GM12878 (cell line): ENCODE measurements around the gene RXFP1. TPM values are rescaled to one million over a fixed set of nuclear protein-coding genes. Genes with fewer than 3 reads are reported as not detected.

ENCODE experiments used
- E4F1 ChIP-seq: fragments of 450-650 bp; IDR thresholded peaks from 2 replicates; pipeline ENCODE4 v1.6.1; 2018; ENCODE audit warnings: borderline replicate concordance, mild to moderate bottlenecking; ENCODE audit not compliant: partially characterized antibody
- GABPA ChIP-seq: IDR thresholded peaks from 2 replicates; pipeline ENCODE4 v1.6.1; 2014; ENCODE audit warnings: antibody characterized with exemption, low read depth, mild to moderate bottlenecking, inconsistent platforms
- IRF3 ChIP-seq: fragments of 450-650 bp; IDR thresholded peaks from 2 replicates; pipeline ENCODE4 v1.6.1; 2014; ENCODE audit warnings: mild to moderate bottlenecking
- IRF4 ChIP-seq: IDR thresholded peaks from 2 replicates; pipeline ENCODE4 v1.6.1; 2011; ENCODE audit warnings: low read depth, low read length
- MEF2B ChIP-seq: fragments of 450-650 bp; IDR thresholded peaks from 2 replicates; pipeline ENCODE4 v1.6.1; 2018; ENCODE audit warnings: mild to moderate bottlenecking, moderate library complexity; ENCODE audit not compliant: partially characterized antibody, poor library complexity, severe bottlenecking
- MXI1 ChIP-seq: fragments of 150-350 bp; IDR thresholded peaks from 2 replicates; pipeline ENCODE4 v1.6.1; 2011; ENCODE audit warnings: low read depth, mild to moderate bottlenecking, inconsistent platforms, low read length, improper control_type of control experiment
- NBN ChIP-seq: fragments of 450-650 bp; IDR thresholded peaks from 2 replicates; pipeline ENCODE4 v1.6.1; 2016
- NRF1 ChIP-seq: conservative IDR thresholded peaks from 2 replicates; pipeline ENCODE4 v1.6.1; 2011; ENCODE audit warnings: mild to moderate bottlenecking, low read depth, low read length, improper control_type of control experiment
- RAD51 ChIP-seq: fragments of 450-650 bp; IDR thresholded peaks from 2 replicates; pipeline ENCODE4 v1.6.1; 2016; ENCODE audit warnings: moderate library complexity, mild to moderate bottlenecking, inconsistent platforms
- RELA ChIP-seq: fragments of 450-650 bp; IDR thresholded peaks from 2 replicates; pipeline ENCODE4 v1.8.0; 2014; ENCODE audit warnings: borderline replicate concordance; ENCODE audit not compliant: partially characterized antibody
- SIN3A ChIP-seq: IDR thresholded peaks from 2 replicates; pipeline ENCODE4 v1.6.1; 2012; ENCODE audit warnings: low read depth, low read length, improper control_type of control experiment
- ZNF217 ChIP-seq: fragments of 450-650 bp; IDR thresholded peaks from 2 replicates; pipeline ENCODE4 v1.6.1; 2017; ENCODE audit warnings: antibody characterized with exemption, mild to moderate bottlenecking
- polyA plus RNA-seq, 11 experiments: library from polyadenylated mRNA; depleted of rRNA in 4 of 11; unstranded in 6 of 11; stranded (reverse) in 5 of 11; fragments of >200 nt; fragmentation: Nextera tagmentation in 4 of 11; fragmentation: Illumina TruSeq in 1 of 11; extraction: Ambion mirVana in 4 of 11; extraction: Trizol in 1 of 11; gene quantifications; 1 replicate in 1 of 11; 2 replicates in 10 of 11; pipeline versions ENCODE4 v1.2.1 to v1.2.3, GENCODE V29; 2011 to 2016; ENCODE audit warnings: inconsistent platforms in 2 of 11, missing spikeins in 2 of 11, low read depth in 1 of 11
- total RNA-seq, 4 experiments: library from RNA; depleted of rRNA in 3 of 4; stranded (reverse); fragments of >200 nt in 3 of 4; fragmentation: Illumina TruSeq in 1 of 4; extraction: Trizol in 1 of 4; gene quantifications; 2 replicates each; pipeline versions ENCODE4 v1.2.1 to v1.2.3, GENCODE V29; 2013 to 2021
- TF ChIP-seq, protein P1 (sequence below): fragments of 450-650 bp; IDR thresholded peaks from 2 replicates; pipeline ENCODE4 v1.6.1; 2016; ENCODE audit warnings: mild to moderate bottlenecking
- TF ChIP-seq, protein P2 (sequence below): fragments of 450-650 bp; IDR thresholded peaks from 2 replicates; pipeline ENCODE4 v1.6.1; 2016; ENCODE audit warnings: mild to moderate bottlenecking, moderate library complexity, borderline replicate concordance
- TF ChIP-seq, protein P3 (sequence below): fragments of 450-650 bp; IDR thresholded peaks from 2 replicates; pipeline ENCODE4 v1.6.1; 2017; ENCODE audit warnings: mild to moderate bottlenecking, low read depth, inconsistent platforms; ENCODE audit not compliant: poor library complexity, severe bottlenecking

RXFP1 gene
- total and polyA plus RNA-seq, 10 of the 15 experiments (the other 5 are each of a cell fraction or from before 2014, with no cell fraction given): 0.12 TPM; not detected in 9

GRCh38 chr4:158670975-158671664 is 149.4 kb downstream of the RXFP1 start (continued):
- no peak for TF ChIP-seq NRF1
- TF ChIP-seq E4F1: no peak
- no peak for TF ChIP-seq GABPA
- TF ChIP-seq IRF4: 0 out of 2 replicates have a peak, but pooled peaks have one; percentile 20
- TF ChIP-seq, protein P1, sequence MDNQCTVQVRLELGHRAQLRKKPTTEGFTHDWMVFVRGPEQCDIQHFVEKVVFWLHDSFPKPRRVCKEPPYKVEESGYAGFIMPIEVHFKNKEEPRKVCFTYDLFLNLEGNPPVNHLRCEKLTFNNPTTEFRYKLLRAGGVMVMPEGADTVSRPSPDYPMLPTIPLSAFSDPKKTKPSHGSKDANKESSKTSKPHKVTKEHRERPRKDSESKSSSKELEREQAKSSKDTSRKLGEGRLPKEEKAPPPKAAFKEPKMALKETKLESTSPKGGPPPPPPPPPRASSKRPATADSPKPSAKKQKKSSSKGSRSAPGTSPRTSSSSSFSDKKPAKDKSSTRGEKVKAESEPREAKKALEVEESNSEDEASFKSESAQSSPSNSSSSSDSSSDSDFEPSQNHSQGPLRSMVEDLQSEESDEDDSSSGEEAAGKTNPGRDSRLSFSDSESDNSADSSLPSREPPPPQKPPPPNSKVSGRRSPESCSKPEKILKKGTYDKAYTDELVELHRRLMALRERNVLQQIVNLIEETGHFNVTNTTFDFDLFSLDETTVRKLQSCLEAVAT: no peak
- no peak for TF ChIP-seq NBN
- peak; percentile 14 for TF ChIP-seq RELA
- no peak for TF ChIP-seq MXI1
- no peak for TF ChIP-seq SIN3A
- TF ChIP-seq, protein P2, sequence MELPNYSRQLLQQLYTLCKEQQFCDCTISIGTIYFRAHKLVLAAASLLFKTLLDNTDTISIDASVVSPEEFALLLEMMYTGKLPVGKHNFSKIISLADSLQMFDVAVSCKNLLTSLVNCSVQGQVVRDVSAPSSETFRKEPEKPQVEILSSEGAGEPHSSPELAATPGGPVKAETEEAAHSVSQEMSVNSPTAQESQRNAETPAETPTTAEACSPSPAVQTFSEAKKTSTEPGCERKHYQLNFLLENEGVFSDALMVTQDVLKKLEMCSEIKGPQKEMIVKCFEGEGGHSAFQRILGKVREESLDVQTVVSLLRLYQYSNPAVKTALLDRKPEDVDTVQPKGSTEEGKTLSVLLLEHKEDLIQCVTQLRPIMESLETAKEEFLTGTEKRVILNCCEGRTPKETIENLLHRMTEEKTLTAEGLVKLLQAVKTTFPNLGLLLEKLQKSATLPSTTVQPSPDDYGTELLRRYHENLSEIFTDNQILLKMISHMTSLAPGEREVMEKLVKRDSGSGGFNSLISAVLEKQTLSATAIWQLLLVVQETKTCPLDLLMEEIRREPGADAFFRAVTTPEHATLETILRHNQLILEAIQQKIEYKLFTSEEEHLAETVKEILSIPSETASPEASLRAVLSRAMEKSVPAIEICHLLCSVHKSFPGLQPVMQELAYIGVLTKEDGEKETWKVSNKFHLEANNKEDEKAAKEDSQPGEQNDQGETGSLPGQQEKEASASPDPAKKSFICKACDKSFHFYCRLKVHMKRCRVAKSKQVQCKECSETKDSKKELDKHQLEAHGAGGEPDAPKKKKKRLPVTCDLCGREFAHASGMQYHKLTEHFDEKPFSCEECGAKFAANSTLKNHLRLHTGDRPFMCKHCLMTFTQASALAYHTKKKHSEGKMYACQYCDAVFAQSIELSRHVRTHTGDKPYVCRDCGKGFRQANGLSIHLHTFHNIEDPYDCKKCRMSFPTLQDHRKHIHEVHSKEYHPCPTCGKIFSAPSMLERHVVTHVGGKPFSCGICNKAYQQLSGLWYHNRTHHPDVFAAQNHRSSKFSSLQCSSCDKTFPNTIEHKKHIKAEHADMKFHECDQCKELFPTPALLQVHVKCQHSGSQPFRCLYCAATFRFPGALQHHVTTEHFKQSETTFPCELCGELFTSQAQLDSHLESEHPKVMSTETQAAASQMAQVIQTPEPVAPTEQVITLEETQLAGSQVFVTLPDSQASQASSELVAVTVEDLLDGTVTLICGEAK: no peak
- peak; percentile 62 for TF ChIP-seq RAD51
- peak; percentile 25 for TF ChIP-seq MEF2B
- TF ChIP-seq, protein P3, sequence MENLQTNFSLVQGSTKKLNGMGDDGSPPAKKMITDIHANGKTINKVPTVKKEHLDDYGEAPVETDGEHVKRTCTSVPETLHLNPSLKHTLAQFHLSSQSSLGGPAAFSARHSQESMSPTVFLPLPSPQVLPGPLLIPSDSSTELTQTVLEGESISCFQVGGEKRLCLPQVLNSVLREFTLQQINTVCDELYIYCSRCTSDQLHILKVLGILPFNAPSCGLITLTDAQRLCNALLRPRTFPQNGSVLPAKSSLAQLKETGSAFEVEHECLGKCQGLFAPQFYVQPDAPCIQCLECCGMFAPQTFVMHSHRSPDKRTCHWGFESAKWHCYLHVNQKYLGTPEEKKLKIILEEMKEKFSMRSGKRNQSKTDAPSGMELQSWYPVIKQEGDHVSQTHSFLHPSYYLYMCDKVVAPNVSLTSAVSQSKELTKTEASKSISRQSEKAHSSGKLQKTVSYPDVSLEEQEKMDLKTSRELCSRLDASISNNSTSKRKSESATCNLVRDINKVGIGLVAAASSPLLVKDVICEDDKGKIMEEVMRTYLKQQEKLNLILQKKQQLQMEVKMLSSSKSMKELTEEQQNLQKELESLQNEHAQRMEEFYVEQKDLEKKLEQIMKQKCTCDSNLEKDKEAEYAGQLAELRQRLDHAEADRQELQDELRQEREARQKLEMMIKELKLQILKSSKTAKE: no peak
- TF ChIP-seq ZNF217: peak; percentile 51; the same call in 1 of the 2 replicates
- TF ChIP-seq IRF3: no peak
